MM.1S (cell line): ENCODE data around the gene ADGRV1.
A peak's percentile ranks its signal among the peaks of the same experiment; 100 is the strongest.
"Not testable (repeated sequence)": the region's sequence is repeated elsewhere in the genome, so short reads cannot be mapped to it uniquely, and the experiment has no call there.

ENCODE experiments used
- DNase-seq: peaks from one replicate; pipeline ENCODE4 v3.0.0-alpha.2; 2015
- H2AFZ ChIP-seq: fragments of 300-600 bp; sonication (generic); 2 replicates; pipeline ENCODE4 v1.6.0; 2016; ENCODE audit warnings: antibody characterized with exemption, low read length
- H3F3A ChIP-seq: fragments of 300-600 bp; sonication (generic); 2 replicates; pipeline ENCODE4 v1.6.1; 2016; ENCODE audit warnings: mild to moderate bottlenecking, antibody characterized with exemption, low read length, moderate library complexity, mixed read lengths; ENCODE audit not compliant: insufficient read depth
- H3K27ac ChIP-seq: fragments of 300-600 bp; sonication (generic); 2 replicates; pipeline ENCODE4 v1.5.1; 2016; ENCODE audit warnings: mild to moderate bottlenecking, low read length
- H3K27me3 ChIP-seq: fragments of 300-600 bp; sonication (generic); replicated peaks from 2 replicates; pipeline ENCODE4 v1.6.0; 2016; ENCODE audit warnings: low read length; ENCODE audit not compliant: insufficient read depth
- H3K36me3 ChIP-seq: fragments of 300-600 bp; sonication (generic); replicated peaks from 2 replicates; pipeline ENCODE4 v1.6.1; 2016; ENCODE audit warnings: mild to moderate bottlenecking, low read length, mixed read lengths; ENCODE audit not compliant: insufficient read depth
- H3K4me1 ChIP-seq: fragments of 300-600 bp; sonication (generic); 2 replicates; pipeline ENCODE4 v1.6.1; 2016; ENCODE audit warnings: low read length, mixed read lengths
- H3K4me2 ChIP-seq: fragments of 300-600 bp; sonication (generic); 2 replicates; pipeline ENCODE4 v1.6.0; 2016; ENCODE audit warnings: low read depth, low read length
- H3K4me3 ChIP-seq: fragments of 300-600 bp; sonication (generic); 2 replicates; pipeline ENCODE4 v1.5.1; 2016; ENCODE audit warnings: low read length, mixed read lengths
- H3K79me2 ChIP-seq: fragments of 300-600 bp; sonication (generic); 2 replicates; pipeline ENCODE4 v1.6.1; 2016; ENCODE audit warnings: mixed run types, low read length, mixed read lengths
- H3K9ac ChIP-seq: fragments of 300-600 bp; sonication (generic); 2 replicates; pipeline ENCODE4 v1.6.1; 2016; ENCODE audit warnings: low read length, mixed read lengths
- H3K9me2 ChIP-seq: fragments of 300-600 bp; sonication (generic); replicated peaks from 2 replicates; pipeline ENCODE4 v1.6.1; 2016; ENCODE audit warnings: mild to moderate bottlenecking, low read length, mixed read lengths; ENCODE audit not compliant: insufficient read depth
- H3K9me3 ChIP-seq: fragments of 300-600 bp; sonication (generic); replicated peaks from 2 replicates; pipeline ENCODE4 v1.6.1; 2016; ENCODE audit warnings: mild to moderate bottlenecking, low read length, mixed read lengths; ENCODE audit not compliant: insufficient read depth
- H4K20me1 ChIP-seq: fragments of 300-600 bp; sonication (generic); 2 replicates; pipeline ENCODE4 v1.6.1; 2016; ENCODE audit warnings: mild to moderate bottlenecking, low read length, moderate library complexity, mixed read lengths; ENCODE audit not compliant: insufficient read depth
- CTCF ChIP-seq: fragments of 300-600 bp; sonication (generic); IDR thresholded peaks from 2 replicates; pipeline ENCODE4 v1.5.1; 2016; ENCODE audit warnings: antibody characterized with exemption, low read length, mixed read lengths
- EZH2 ChIP-seq: fragments of 300-600 bp; sonication (generic); optimal IDR thresholded peaks from 2 replicates; pipeline ENCODE3; 2017; ENCODE audit warnings: low read depth, mild to moderate bottlenecking, antibody characterized with exemption, low read length, mixed read lengths
- EZH2phosphoT487 ChIP-seq: fragments of 300-600 bp; sonication (generic); IDR thresholded peaks from 2 replicates; pipeline ENCODE4 v1.6.1; 2018; ENCODE audit warnings: antibody characterized with exemption, low read length

ADGRV1 gene

GRCh38 chr5:90658620-90659019, 100.0 kb downstream of the ADGRV1 start:
- Histone ChIP-seq H3K79me2 (no peaks in the 10 kb centered on the region), H3K36me3 (no peaks in the 10 kb centered on the region), H3K4me3 (no peak overlapping the region), H2AFZ (no peak overlapping the region), H3F3A (no peaks in the 10 kb centered on the region), H3K4me2 (no peak overlapping the region), H3K9me2 (no peaks in the 10 kb centered on the region), H3K4me1 (peaks cover 21% of the 10 kb centered on the region), H3K9ac (no peak overlapping the region), H3K9me3 (no peaks in the 10 kb centered on the region), H3K27me3 (no peaks in the 10 kb centered on the region), H3K27ac (peak overlapping the region; percentile 11; the same call in 1 of the 2 replicates), H4K20me1 (no peaks in the 10 kb centered on the region)
- DNase-seq, result peak; percentile 55
- TF ChIP-seq EZH2 (no peak), EZH2phosphoT487 (no peak)

GRCh38 chr5:90668079-90668565, 109.5 kb downstream of the ADGRV1 start:
- not testable (repeated sequence) for DNase-seq, H3K27me3 ChIP-seq, H3K36me3 ChIP-seq, H3K9me3 ChIP-seq, H3K9me2 ChIP-seq, H3K9ac ChIP-seq, H3K27ac ChIP-seq, H3K4me3 ChIP-seq, H3F3A ChIP-seq, H3K4me2 ChIP-seq, H4K20me1 ChIP-seq, H2AFZ ChIP-seq, H3K79me2 ChIP-seq, H3K4me1 ChIP-seq

GRCh38 chr5:90675222-90675621, 116.6 kb downstream of the ADGRV1 start:
- H3K4me1 ChIP-seq, result no peaks in the 10 kb centered on the region
- no peak overlapping the region for H3K27ac ChIP-seq
- no peaks in the 10 kb centered on the region for H4K20me1 ChIP-seq
- no peaks in the 10 kb centered on the region for H3K9me3 ChIP-seq
- no peaks in the 10 kb centered on the region for H3K9me2 ChIP-seq
- no peaks in the 10 kb centered on the region for H3K27me3 ChIP-seq
- no peak for DNase-seq
- no peaks in the 10 kb centered on the region for H3F3A ChIP-seq
- H3K79me2 ChIP-seq, result no peaks in the 10 kb centered on the region
- no peak overlapping the region for H3K4me2 ChIP-seq
- H3K4me3 ChIP-seq, result no peak overlapping the region
- no peak for TF ChIP-seq EZH2
- no peak for TF ChIP-seq EZH2phosphoT487
- TF ChIP-seq CTCF, result no peak
- H2AFZ ChIP-seq, result no peak overlapping the region
- no peak overlapping the region for H3K9ac ChIP-seq
- no peaks in the 10 kb centered on the region for H3K36me3 ChIP-seq

GRCh38 chr5:90680921-90681563, 122.4 kb downstream of the ADGRV1 start:
- H3K9me2 ChIP-seq, result no peaks in the 10 kb centered on the region
- no peak overlapping the region for H3K9ac ChIP-seq
- DNase-seq, result no peak

More at GRCh38 chr5:90680921-90681563, 122.4 kb downstream of the ADGRV1 start:
- Histone ChIP-seq H3K79me2 (no peaks in the 10 kb centered on the region), H3K4me2 (no peak overlapping the region), H2AFZ (no peak overlapping the region), H3K27me3 (no peaks in the 10 kb centered on the region), H3F3A (no peaks in the 10 kb centered on the region), H3K4me1 (no peaks in the 10 kb centered on the region), H3K4me3 (no peak overlapping the region), H3K27ac (no peak overlapping the region), H4K20me1 (no peaks in the 10 kb centered on the region), H3K9me3 (no peaks in the 10 kb centered on the region), H3K36me3 (no peaks in the 10 kb centered on the region)
- no peak for TF ChIP-seq EZH2
- no peak for TF ChIP-seq CTCF
- no peak for TF ChIP-seq EZH2phosphoT487
